B cell (primary cell): ENCODE results near the gene INSIG1. TPM values are rescaled to one million over a fixed set of nuclear protein-coding genes. Genes with fewer than 3 reads are reported as not detected.

Source experiments
- ATAC-seq: fragments of 200-7000 bp; cut with Tn5 transposase; one replicate; pipeline ENCODE4 v1.10.0; 2021; ENCODE audit warnings: low read depth, mild to moderate bottlenecking, moderate number of reproducible peaks, moderate library complexity
- CTCF ChIA-PET: fragments of 350-600 bp; sonication (Branson Sonifier 250); formaldehyde crosslinking; loops from one replicate; lab custom pipeline; 2021; ENCODE audit warnings: antibody characterized with exemption, inconsistent platforms; lab: Charles Lee
- POLR2A ChIA-PET: fragments of 350-600 bp; sonication (Branson Sonifier 250); formaldehyde crosslinking; loops from one replicate; lab custom pipeline; 2021; ENCODE audit warnings: antibody characterized with exemption; lab: Charles Lee
- DNase-seq: peaks from one replicate; pipeline ENCODE4 v3.0.0; 2013
- H2AFZ ChIP-seq: 2 replicates; pipeline ENCODE4 v1.6.1; 2012; ENCODE audit warnings: mild to moderate bottlenecking, low read depth, low read length; ENCODE audit not compliant: insufficient read depth, poor library complexity, severe bottlenecking
- H3K27ac ChIP-seq, 2 donors: 1 replicate in 1 of 2; 2 replicates in 1 of 2; pipeline ENCODE4 v1.5.1; 2012 to 2013; ENCODE audit warnings: low read length in 2 of 2, mild to moderate bottlenecking in 2 of 2, moderate library complexity in 1 of 2
- H3K27me3 ChIP-seq, 4 experiments: fragments of 200-600 bp in 1 of 4; sonication (generic) in 1 of 4; replicated peaks in 1 of 4; 1 replicate in 2 of 4; 2 replicates in 2 of 4; pipeline versions ENCODE4 v1.6.1 to v1.7.0; 2013 to 2016; ENCODE audit warnings: low read length in 3 of 4, mild to moderate bottlenecking in 2 of 4, mixed read lengths in 1 of 4, moderate library complexity in 1 of 4; ENCODE audit not compliant: insufficient read depth in 4 of 4, control insufficient read depth in 3 of 4; ENCODE audit errors: control extremely low read depth in 1 of 4
- H3K36me3 ChIP-seq, 2 experiments: replicated peaks in 1 of 2; 1 replicate in 1 of 2; 2 replicates in 1 of 2; pipeline versions ENCODE4 v1.6.1 to v1.7.1; 2013; ENCODE audit warnings: low read length in 1 of 2; ENCODE audit not compliant: insufficient read depth in 2 of 2, control insufficient read depth in 1 of 2; ENCODE audit errors: control extremely low read depth in 1 of 2, extremely low read depth in 1 of 2
- H3K4me1 ChIP-seq, 2 donors: fragments of 200-600 bp in 1 of 2; sonication (generic) in 1 of 2; 1 replicate in 1 of 2; 2 replicates in 1 of 2; pipeline versions ENCODE4 v1.5.1 to v1.6.1; 2013 to 2017; ENCODE audit warnings: low read length in 2 of 2; ENCODE audit not compliant: control insufficient read depth in 2 of 2, insufficient read depth in 2 of 2
- H3K4me2 ChIP-seq: replicated peaks from 2 replicates; pipeline ENCODE3; 2012; ENCODE audit warnings: mild to moderate bottlenecking, low read depth, low read length; ENCODE audit not compliant: poor library complexity, severe bottlenecking
- H3K4me3 ChIP-seq, 5 experiments: fragments of 200-600 bp in 1 of 5; sonication (generic) in 1 of 5; 1 replicate in 3 of 5; 2 replicates in 2 of 5; pipeline versions ENCODE4 v1.5.1 to v1.7.0; 2011 to 2016; ENCODE audit warnings: low read length in 4 of 5, mild to moderate bottlenecking in 4 of 5, low read depth in 2 of 5, control low read depth in 1 of 5, moderate library complexity in 1 of 5; ENCODE audit not compliant: insufficient read depth in 1 of 5; ENCODE audit errors: control extremely low read depth in 1 of 5, extremely low read depth in 1 of 5
- H3K79me2 ChIP-seq: fragments of 200-600 bp; sonication (generic); one replicate; pipeline ENCODE4 v1.6.0; 2016; ENCODE audit warnings: low read length; ENCODE audit not compliant: control insufficient read depth, insufficient read depth
- H3K9ac ChIP-seq: fragments of 200-600 bp; sonication (generic); 2 replicates; pipeline ENCODE4 v1.6.1; 2017; ENCODE audit warnings: mild to moderate bottlenecking, low read length, moderate library complexity
- H3K9me3 ChIP-seq, 3 donors: one replicate each; pipeline versions ENCODE4 v1.6.1 to v1.7.1; 2013; ENCODE audit warnings: low read length in 2 of 3; ENCODE audit not compliant: control insufficient read depth in 2 of 3, insufficient read depth in 1 of 3; ENCODE audit errors: control extremely low read depth in 1 of 3
- H4K20me1 ChIP-seq: 2 replicates; pipeline ENCODE4 v1.6.0; 2012; ENCODE audit warnings: mild to moderate bottlenecking, low read length; ENCODE audit not compliant: insufficient read depth, control insufficient read depth, poor library complexity, severe bottlenecking
- H3K27ac Mint-ChIP-seq: one replicate; pipeline ENCODE4 v1.8.0; 2021; ENCODE audit warnings: mixed read lengths
- H3K27me3 Mint-ChIP-seq: one replicate; pipeline ENCODE4 v1.8.0; 2021; ENCODE audit warnings: mixed read lengths
- H3K4me1 Mint-ChIP-seq: one replicate; pipeline ENCODE4 v1.8.0; 2021; ENCODE audit warnings: mixed read lengths
- H3K4me3 Mint-ChIP-seq: one replicate; pipeline ENCODE4 v1.8.0; 2021; ENCODE audit warnings: mixed read lengths
- H3K9me3 Mint-ChIP-seq: one replicate; pipeline ENCODE4 v1.8.0; 2022; ENCODE audit warnings: mixed read lengths; ENCODE audit not compliant: insufficient read depth
- EZH2 ChIP-seq: IDR thresholded peaks from 2 replicates; pipeline ENCODE4 v1.6.1; 2012; ENCODE audit warnings: borderline replicate concordance, low read depth, mild to moderate bottlenecking, moderate library complexity, low read length; ENCODE audit not compliant: insufficient read depth, poor library complexity, severe bottlenecking
- WGBS: methylation state at CpG from one replicate; pipeline ENCODE4 v1.1.5; 2013; ENCODE audit warnings: missing lambda C conversion rate; ENCODE audit not compliant: insufficient coverage; 5-methylcytosine and 5-hydroxymethylcytosine counted together
- intact Hi-C: fragments of 100-400 bp; cut with micrococcal nuclease; formaldehyde crosslinking; loops from one replicate; pipeline ENCODE4 v1.10.0; 2022
- polyA plus RNA-seq: library from polyadenylated mRNA; depleted of rRNA; stranded (reverse); fragments of >200 nt; gene quantifications from 2 replicates; pipeline ENCODE4 v1.2.3, GENCODE V29; 2012
- total RNA-seq, 2 donors: library from RNA; stranded (reverse); fragments of 120-200 nt in 1 of 2; gene quantifications; 1 replicate in 1 of 2; 2 replicates in 1 of 2; pipeline versions ENCODE4 v1.2.3 to v1.2.4, GENCODE V29; 2013 to 2022
- TF ChIP-seq, protein P1 (sequence below): fragments of 200-600 bp; IDR thresholded peaks from one replicate; pipeline ENCODE4 v1.8.0; 2022; ENCODE audit warnings: antibody characterized with exemption, mild to moderate bottlenecking

Gene INSIG1
- total and polyA plus RNA-seq, 2 donors (not counting 1 experiment from before 2014, with no cell fraction given), result 32.2 to 56.2 TPM

- H3K9me3 Mint-ChIP-seq, result no peaks in the 10 kb centered on the region
- ChIA-PET CTCF (interaction anchor here (1.9 kb wide), 1 partner anchor 325 kb away, joined by 11 read pairs; no protein-coding TSS in a partner anchor), POLR2A (no interaction called here)
- H3K4me3 Mint-ChIP-seq, result no peak overlapping the region
- H3K27ac Mint-ChIP-seq, result no peak overlapping the region
- Histone ChIP-seq H3K4me3 (no peak overlapping the region), H4K20me1 (no peaks in the 10 kb centered on the region), H3K27ac (no peak overlapping the region), H3K4me1 (no peaks in the 10 kb centered on the region), H3K4me2 (no peak overlapping the region), H3K36me3 (no peaks in the 10 kb centered on the region), H3K79me2 (no peaks in the 10 kb centered on the region), H2AFZ (no peak overlapping the region), H3K9me3 (no peaks in the 10 kb centered on the region), H3K27me3 (peaks cover 0 to 3% (median 0%) of the 10 kb centered on the region in 4 experiments), H3K9ac (no peak overlapping the region)
- H3K4me1 Mint-ChIP-seq, result no peaks in the 10 kb centered on the region
- TF ChIP-seq EZH2, result no peak
- TF ChIP-seq, protein P1, sequence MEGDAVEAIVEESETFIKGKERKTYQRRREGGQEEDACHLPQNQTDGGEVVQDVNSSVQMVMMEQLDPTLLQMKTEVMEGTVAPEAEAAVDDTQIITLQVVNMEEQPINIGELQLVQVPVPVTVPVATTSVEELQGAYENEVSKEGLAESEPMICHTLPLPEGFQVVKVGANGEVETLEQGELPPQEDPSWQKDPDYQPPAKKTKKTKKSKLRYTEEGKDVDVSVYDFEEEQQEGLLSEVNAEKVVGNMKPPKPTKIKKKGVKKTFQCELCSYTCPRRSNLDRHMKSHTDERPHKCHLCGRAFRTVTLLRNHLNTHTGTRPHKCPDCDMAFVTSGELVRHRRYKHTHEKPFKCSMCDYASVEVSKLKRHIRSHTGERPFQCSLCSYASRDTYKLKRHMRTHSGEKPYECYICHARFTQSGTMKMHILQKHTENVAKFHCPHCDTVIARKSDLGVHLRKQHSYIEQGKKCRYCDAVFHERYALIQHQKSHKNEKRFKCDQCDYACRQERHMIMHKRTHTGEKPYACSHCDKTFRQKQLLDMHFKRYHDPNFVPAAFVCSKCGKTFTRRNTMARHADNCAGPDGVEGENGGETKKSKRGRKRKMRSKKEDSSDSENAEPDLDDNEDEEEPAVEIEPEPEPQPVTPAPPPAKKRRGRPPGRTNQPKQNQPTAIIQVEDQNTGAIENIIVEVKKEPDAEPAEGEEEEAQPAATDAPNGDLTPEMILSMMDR, result no peak
- peaks cover 15% of the 10 kb centered on the region for H3K27me3 Mint-ChIP-seq
- DNase-seq (no peak), ATAC-seq (no peak)
- intact Hi-C loops, result no loop called here
- 86% methylated on average over 22 of the region's 24 CpGs for WGBS
Observed at GRCh38 chr7:155252892-155253501, 44.7 kb upstream of the INSIG1 start.

DNA sequence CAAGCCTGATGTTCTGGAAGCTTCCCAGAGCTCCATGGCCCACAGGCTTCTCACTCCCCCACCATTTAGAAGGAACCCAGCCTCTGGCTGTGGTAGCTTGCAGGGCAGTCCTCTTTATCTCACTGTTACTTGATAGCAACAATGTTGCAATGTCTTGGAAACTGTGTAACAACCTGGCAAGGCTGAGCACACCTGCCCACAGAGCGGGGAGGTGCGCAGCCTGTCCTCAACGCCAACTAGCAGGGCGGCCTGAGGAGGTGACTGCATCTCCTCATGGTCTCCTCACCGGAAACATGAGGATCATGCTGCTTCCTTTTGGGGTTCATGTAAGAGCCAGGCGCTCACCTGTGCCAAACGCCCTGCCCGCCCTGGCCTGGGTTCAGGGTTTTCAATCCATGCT lies 43.7 kb upstream of the INSIG1 start:
- POLR2A ChIA-PET, result no interaction called here
- no peak for DNase-seq
- Mint-ChIP-seq H3K27me3 (peaks cover 15% of the 10 kb centered on the region), H3K4me1 (no peaks in the 10 kb centered on the region), H3K9me3 (no peaks in the 10 kb centered on the region), H3K27ac (no peak overlapping the region), H3K4me3 (no peak overlapping the region)
- CTCF ChIA-PET, result no interaction called here
- H4K20me1 ChIP-seq, result no peaks in the 10 kb centered on the region
- no peak overlapping the region for H3K4me2 ChIP-seq
- WGBS, result 98% methylated on average over 8 of the region's 8 CpGs
- no peak overlapping the region for H3K9ac ChIP-seq
- H3K9me3 ChIP-seq, result no peaks in the 10 kb centered on the region
- H3K4me1 ChIP-seq, result no peaks in the 10 kb centered on the region
- no peak overlapping the region for H2AFZ ChIP-seq
- H3K79me2 ChIP-seq, result no peaks in the 10 kb centered on the region
- intact Hi-C loops, result no loop called here
- no peak overlapping the region for H3K4me3 ChIP-seq
- H3K27me3 ChIP-seq, result no peaks in the 10 kb centered on the region
- ATAC-seq, result no peak
- no peaks in the 10 kb centered on the region for H3K36me3 ChIP-seq
- TF ChIP-seq, protein P1, result no peak
- no peak for TF ChIP-seq EZH2
- H3K27ac ChIP-seq, result no peak overlapping the region
